ENCODE measurements around the gene SETD7. TPM values are rescaled to one million over a fixed set of nuclear protein-coding genes. Genes with fewer than 3 reads are reported as not detected.

SETD7 gene
- polyA plus RNA-seq, 3 donors = 14.1 to 16.8 (median 15.4) TPM

- H3K27me3 ChIP-seq (ENCODE audit: control insufficient read depth in 2 of 2, insufficient read depth in 2 of 2, low read length in 2 of 2) = no peaks in the 10 kb centered on the region
- no peak overlapping the region for H2AFZ ChIP-seq (ENCODE audit: insufficient read depth, low read depth, low read length, poor library complexity, severe bottlenecking)
- H4K20me1 ChIP-seq (ENCODE audit: insufficient read depth, low read length) = no peaks in the 10 kb centered on the region
- H3K27me3 Mint-ChIP-seq (ENCODE audit: low read depth in 3 of 3) = peaks cover 0 to 1% (median 0%) of the 10 kb centered on the region in 3 donors
- H3K4me2 ChIP-seq (replicated peaks; ENCODE audit: extremely low read depth, low read length, poor library complexity, severe bottlenecking) = no peak overlapping the region
- no peak overlapping the region for H3K27ac ChIP-seq (ENCODE audit: low read depth in 1 of 2, low read length in 2 of 2)
- H3K4me3 ChIP-seq (replicated peaks in 1 of 3; ENCODE audit: low read depth in 2 of 3, low read length in 3 of 3) = no peak overlapping the region
- peaks cover 23% of the 10 kb centered on the region for H3K4me1 Mint-ChIP-seq
- H3K36me3 ChIP-seq (replicated peaks in 1 of 2; ENCODE audit: control insufficient read depth in 1 of 2, insufficient read depth in 2 of 2, low read length in 2 of 2) = peaks cover 10 to 39% of the 10 kb centered on the region in 2 donors
- H3K4me1 ChIP-seq (ENCODE audit: control insufficient read depth in 1 of 2, insufficient read depth in 2 of 2, low read length in 2 of 2) = peaks cover 5% of the 10 kb centered on the region in 2 donors
- no peak overlapping the region for H3K4me3 Mint-ChIP-seq
- no peaks in the 10 kb centered on the region for H3K9me3 ChIP-seq (replicated peaks in 1 of 2; ENCODE audit: control insufficient read depth in 1 of 2, insufficient read depth in 1 of 2, low read length in 2 of 2)
- H3K9ac ChIP-seq (ENCODE audit: insufficient read depth, low read length, poor library complexity, severe bottlenecking) = no peak overlapping the region
- TF ChIP-seq CTCF (IDR thresholded peaks at IDR 0.05) = no peak
- H3K36me3 Mint-ChIP-seq = peaks cover 31% of the 10 kb centered on the region in 2 donors
- peaks cover 0 to 4% (median 0%) of the 10 kb centered on the region in 7 donors for H3K9me3 Mint-ChIP-seq
- H3K79me2 ChIP-seq (ENCODE audit: insufficient read depth, low read length) = no peaks in the 10 kb centered on the region
- intact Hi-C loops (cut with micrococcal nuclease) = no loop called here
- H3K27ac Mint-ChIP-seq = no peak overlapping the region
- no peak for DNase-seq
These were observed 52.3 kb downstream of the SETD7 start for GRCh38 chr4:139503622-139504166.

- Histone ChIP-seq H3K27me3 (ENCODE audit: control insufficient read depth in 2 of 2, insufficient read depth in 2 of 2, low read length in 2 of 2) (no peaks in the 10 kb centered on the region), H3K36me3 (replicated peaks in 1 of 2; ENCODE audit: control insufficient read depth in 1 of 2, insufficient read depth in 2 of 2, low read length in 2 of 2) (peaks cover 2 to 24% of the 10 kb centered on the region in 2 donors), H2AFZ (ENCODE audit: insufficient read depth, low read depth, low read length, poor library complexity, severe bottlenecking) (no peak overlapping the region), H3K9me3 (replicated peaks in 1 of 2; ENCODE audit: control insufficient read depth in 1 of 2, insufficient read depth in 1 of 2, low read length in 2 of 2) (no peaks in the 10 kb centered on the region), H3K4me1 (ENCODE audit: control insufficient read depth in 1 of 2, insufficient read depth in 2 of 2, low read length in 2 of 2) (peaks cover 5% of the 10 kb centered on the region in 2 donors), H3K9ac (ENCODE audit: insufficient read depth, low read length, poor library complexity, severe bottlenecking) (no peak overlapping the region), H3K27ac (ENCODE audit: low read depth in 1 of 2, low read length in 2 of 2) (no peak overlapping the region), H3K79me2 (ENCODE audit: insufficient read depth, low read length) (no peaks in the 10 kb centered on the region), H3K4me3 (replicated peaks in 1 of 3; ENCODE audit: low read depth in 2 of 3, low read length in 3 of 3) (no peak overlapping the region), H4K20me1 (ENCODE audit: insufficient read depth, low read length) (no peaks in the 10 kb centered on the region), H3K4me2 (replicated peaks; ENCODE audit: extremely low read depth, low read length, poor library complexity, severe bottlenecking) (no peak overlapping the region)
- intact Hi-C loops (cut with micrococcal nuclease) = no loop called here
- Mint-ChIP-seq H3K27me3 (ENCODE audit: low read depth in 3 of 3) (peaks cover 0 to 1% (median 0%) of the 10 kb centered on the region in 3 donors), H3K4me1 (peaks cover 29% of the 10 kb centered on the region), H3K27ac (peak overlapping the region in 5 of 7 donors; percentile 9 to 53 (median 28)), H3K4me3 (peak overlapping the region in 1 of 2 donors; percentile 6), H3K36me3 (peaks cover 23 to 24% of the 10 kb centered on the region in 2 donors), H3K9me3 (peaks cover 0 to 4% (median 0%) of the 10 kb centered on the region in 7 donors)
- no peak for TF ChIP-seq CTCF (IDR thresholded peaks at IDR 0.05)
- no peak for DNase-seq
- WGBS (ENCODE audit: insufficient coverage) = 68% methylated on average over 6 of the region's 13 CpGs
These were observed 53.8 kb downstream of the SETD7 start for GRCh38 chr4:139501927-139502899.

Data from CD14-positive monocyte (primary cell).